Osteocyte (in vitro differentiated cells): Measurements from ENCODE around the gene RUBCN. TPM values are rescaled to one million over a fixed set of nuclear protein-coding genes. Genes with fewer than 3 reads are reported as not detected.
"Not testable (repeated sequence)": the region's sequence is repeated elsewhere in the genome, so short reads cannot be mapped to it uniquely, and the experiment has no call there.

Source experiments
- DNase-seq: peaks from one replicate; pipeline ENCODE4 v3.0.0; 2021; ENCODE audit warnings: mixed read lengths; ENCODE audit not compliant: unreplicated experiment; ENCODE audit errors: extremely low spot score
- H3K27ac Mint-ChIP-seq: one replicate; pipeline ENCODE4 v1.8.0; 2021; ENCODE audit warnings: mild to moderate bottlenecking, mixed read lengths; ENCODE audit not compliant: unreplicated experiment
- H3K27me3 Mint-ChIP-seq: one replicate; pipeline ENCODE4 v1.8.0; 2021; ENCODE audit warnings: mixed read lengths; ENCODE audit not compliant: unreplicated experiment
- H3K36me3 Mint-ChIP-seq: one replicate; pipeline ENCODE4 v1.8.0; 2021; ENCODE audit warnings: mixed read lengths; ENCODE audit not compliant: unreplicated experiment
- H3K4me1 Mint-ChIP-seq: one replicate; pipeline ENCODE4 v1.8.0; 2021; ENCODE audit warnings: mixed read lengths; ENCODE audit not compliant: unreplicated experiment
- H3K4me3 Mint-ChIP-seq: one replicate; pipeline ENCODE4 v1.8.0; 2021; ENCODE audit warnings: mild to moderate bottlenecking, moderate library complexity, mixed read lengths; ENCODE audit not compliant: unreplicated experiment
- H3K9me3 Mint-ChIP-seq: one replicate; pipeline ENCODE4 v1.8.0; 2021; ENCODE audit warnings: mixed read lengths; ENCODE audit not compliant: unreplicated experiment
- CTCF ChIP-seq: fragments of 200-600 bp; sonication (generic); IDR thresholded peaks from 2 replicates; pipeline ENCODE4 v1.5.0; 2021; ENCODE audit warnings: antibody characterized with exemption, mild to moderate bottlenecking, moderate library complexity
- total RNA-seq: library from RNA; stranded (reverse); gene quantifications from 2 replicates; pipeline ENCODE4 v1.2.1, GENCODE V29; 2021

The RUBCN gene
- total RNA-seq, 1 donor from 2014 or later, result 30.3 TPM

GRCh38 chr3:197711973-197712707 is 24.6 kb downstream of the RUBCN start:
- TF ChIP-seq CTCF, result no peak
- H3K36me3 Mint-ChIP-seq, result peaks cover 3% of the 10 kb centered on the region
- H3K27ac Mint-ChIP-seq, result peak overlapping the region; percentile 96
- no peaks in the 10 kb centered on the region for H3K9me3 Mint-ChIP-seq
- peaks cover 29% of the 10 kb centered on the region for H3K4me1 Mint-ChIP-seq
- no peaks in the 10 kb centered on the region for H3K27me3 Mint-ChIP-seq
- H3K4me3 Mint-ChIP-seq, result peak overlapping the region; percentile 78
- peak; percentile 91 for DNase-seq

DNA sequence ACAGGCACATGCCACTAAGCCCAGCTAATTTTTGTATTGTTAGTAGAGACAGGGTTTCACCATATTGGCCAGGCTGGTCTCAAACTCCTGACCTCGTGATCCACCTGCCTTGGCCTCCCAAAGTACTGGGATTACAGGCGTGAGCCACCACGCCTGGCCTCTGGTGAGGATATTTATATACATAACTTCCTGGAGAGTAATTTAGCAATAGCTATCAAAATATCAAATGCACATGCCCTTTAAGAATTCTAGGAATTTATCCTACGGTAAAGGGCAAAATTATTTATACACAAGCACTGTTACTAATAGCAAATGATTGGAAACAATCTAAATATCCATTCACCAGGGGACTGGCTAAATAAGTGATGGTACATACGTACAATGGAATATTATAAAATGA is 25.7 kb downstream of the RUBCN start:
- Mint-ChIP-seq H3K27ac (peak overlapping the region; percentile 96), H3K4me1 (peaks cover 29% of the 10 kb centered on the region)
- H3K4me3 Mint-ChIP-seq, H3K27me3 Mint-ChIP-seq, H3K9me3 Mint-ChIP-seq, H3K36me3 Mint-ChIP-seq, DNase-seq: not testable (repeated sequence)

DNA sequence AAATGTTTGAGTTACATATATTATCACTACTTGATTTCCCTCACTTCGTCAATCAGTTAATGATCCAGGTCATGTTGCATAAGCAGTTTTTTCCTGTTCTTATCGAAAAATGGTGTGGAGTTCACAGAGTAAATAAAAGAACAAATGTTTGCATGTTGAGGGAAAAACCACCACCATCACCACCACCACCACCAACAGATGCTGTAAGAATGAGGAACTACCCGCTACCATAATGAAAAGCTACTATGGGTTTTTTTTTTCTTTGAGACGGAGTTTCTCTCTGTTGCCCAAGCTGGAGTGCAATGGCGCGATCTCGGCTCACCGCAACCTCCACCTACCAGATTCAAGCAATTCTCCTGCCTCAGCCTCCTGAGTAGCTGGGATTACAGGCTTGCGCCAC is 27.6 kb downstream of the RUBCN start:
- DNase-seq, result no peak
- no peak overlapping the region for H3K4me3 Mint-ChIP-seq
- H3K27ac Mint-ChIP-seq, result no peak overlapping the region
- H3K36me3 Mint-ChIP-seq, result peaks cover 9% of the 10 kb centered on the region
- no peaks in the 10 kb centered on the region for H3K27me3 Mint-ChIP-seq
- TF ChIP-seq CTCF, result no peak
- H3K4me1 Mint-ChIP-seq, result peaks cover 28% of the 10 kb centered on the region
- H3K9me3 Mint-ChIP-seq, result no peaks in the 10 kb centered on the region

DNA sequence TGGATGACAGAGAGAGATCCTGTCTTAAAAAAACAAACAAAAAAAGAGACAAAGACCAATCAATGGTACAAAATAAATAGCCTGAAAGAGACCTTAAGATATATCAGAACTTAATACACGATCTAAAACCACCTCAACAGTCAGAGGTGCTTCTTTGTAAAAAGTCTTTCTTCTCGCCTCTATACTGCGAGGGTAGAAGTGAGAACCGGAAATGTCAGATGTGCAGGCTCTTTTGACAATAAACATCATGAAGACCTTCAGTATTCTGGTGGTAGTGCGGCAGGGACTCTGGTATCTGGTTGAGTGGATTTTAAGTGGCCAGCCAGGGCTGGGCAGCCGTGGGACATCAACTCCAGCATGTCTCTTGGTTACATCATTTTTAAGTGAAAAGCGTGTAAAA is 30.0 kb downstream of the RUBCN start:
- no peak for DNase-seq
- H3K27me3 Mint-ChIP-seq, result no peaks in the 10 kb centered on the region
- peaks cover 7% of the 10 kb centered on the region for H3K4me1 Mint-ChIP-seq
- H3K9me3 Mint-ChIP-seq, result no peaks in the 10 kb centered on the region
- no peak overlapping the region for H3K4me3 Mint-ChIP-seq
- H3K36me3 Mint-ChIP-seq, result peaks cover 19% of the 10 kb centered on the region
- H3K27ac Mint-ChIP-seq, result no peak overlapping the region
- no peak for TF ChIP-seq CTCF

- H3K36me3 Mint-ChIP-seq, result peaks cover 57% of the 10 kb centered on the region
- no peaks in the 10 kb centered on the region for H3K9me3 Mint-ChIP-seq
- no peak overlapping the region for H3K27ac Mint-ChIP-seq
- H3K4me3 Mint-ChIP-seq, result no peak overlapping the region
- no peak for DNase-seq
- H3K27me3 Mint-ChIP-seq, result no peaks in the 10 kb centered on the region
- no peaks in the 10 kb centered on the region for H3K4me1 Mint-ChIP-seq
- TF ChIP-seq CTCF, result no peak
Measured at GRCh38 chr3:197701841-197702240, 34.9 kb downstream of the RUBCN start.
